H1 (cell line): ENCODE results near the gene SLC19A1. TPM values are rescaled to one million over a fixed set of nuclear protein-coding genes. Genes with fewer than 3 reads are reported as not detected.

Source experiments
- CTCF ChIA-PET: fragments of 300-600 bp; sonication (Branson Sonifier 250); formaldehyde crosslinking; loops from one replicate; lab custom pipeline; 2021; ENCODE audit not compliant: partially characterized antibody; lab: Charles Lee
- POLR2A ChIA-PET: fragments of 300-600 bp; sonication (Branson Sonifier 250); formaldehyde crosslinking; loops from one replicate; lab custom pipeline; 2021; ENCODE audit warnings: inconsistent platforms; ENCODE audit not compliant: partially characterized antibody; lab: Charles Lee
- DNase-seq, 2 experiments: peaks; one replicate each; pipeline versions ENCODE4 v3.0.0 to v3.0.0-alpha.2; 2010 to 2022; ENCODE audit warnings: low spot score in 2 of 2, low read depth in 1 of 2, mixed read lengths in 1 of 2
- FAIRE-seq: peaks from 2 replicates; lab custom pipeline; 2011; peaks lifted over from hg19 to GRCh38; lab: Jason Lieb, UNC
- H2AFZ ChIP-seq: 2 replicates; pipeline ENCODE4 v1.8.1; 2012; ENCODE audit warnings: low read length, inconsistent platforms
- H2AK5ac ChIP-seq: 2 replicates; pipeline ENCODE4 v1.6.1; 2013; ENCODE audit warnings: low read depth, low read length
- H2BK120ac ChIP-seq: replicated peaks from 2 replicates; pipeline ENCODE3; 2013; ENCODE audit warnings: low read depth, low read length, inconsistent platforms
- H2BK12ac ChIP-seq: 2 replicates; pipeline ENCODE4 v1.6.1; 2013; ENCODE audit warnings: low read depth, low read length
- H2BK15ac ChIP-seq: 2 replicates; pipeline ENCODE4 v1.6.1; 2013; ENCODE audit warnings: low read length
- H2BK20ac ChIP-seq: 2 replicates; pipeline ENCODE4 v1.6.1; 2013; ENCODE audit warnings: low read length
- H2BK5ac ChIP-seq: 2 replicates; pipeline ENCODE4 v1.6.1; 2013; ENCODE audit warnings: low read depth, low read length
- H3K14ac ChIP-seq: 2 replicates; pipeline ENCODE4 v1.6.1; 2013; ENCODE audit warnings: inconsistent platforms; ENCODE audit not compliant: insufficient read length
- H3K18ac ChIP-seq: 2 replicates; pipeline ENCODE4 v1.6.1; 2013; ENCODE audit warnings: low read length; ENCODE audit errors: extremely low read depth
- H3K23ac ChIP-seq: 2 replicates; pipeline ENCODE4 v1.6.1; 2013; ENCODE audit warnings: inconsistent platforms; ENCODE audit not compliant: insufficient read length
- H3K23me2 ChIP-seq: 2 replicates; pipeline ENCODE4 v1.6.1; 2013; ENCODE audit warnings: low read depth, low read length
- H3K27ac ChIP-seq: 2 replicates; pipeline ENCODE4 v1.6.1; 2011; ENCODE audit warnings: low read depth, low read length, inconsistent platforms
- H3K27me3 ChIP-seq, 4 experiments: replicated peaks in 1 of 4; 1 replicate in 1 of 4; 2 replicates in 3 of 4; pipeline versions ENCODE4 v1.6.1 to v1.8.1; 2011 to 2013; ENCODE audit warnings: low read length in 3 of 4, mild to moderate bottlenecking in 3 of 4, inconsistent platforms in 2 of 4, mixed read lengths in 2 of 4, moderate library complexity in 1 of 4; ENCODE audit not compliant: control insufficient read depth in 3 of 4, insufficient read depth in 3 of 4; ENCODE audit errors: extremely low read depth in 1 of 4
- H3K36me3 ChIP-seq, 4 experiments: 2 replicates each; pipeline versions ENCODE4 v1.6.1 to v1.8.1; 2011 to 2013; ENCODE audit warnings: mild to moderate bottlenecking in 4 of 4, low read length in 3 of 4, moderate library complexity in 2 of 4, control low read depth in 1 of 4, inconsistent platforms in 1 of 4; ENCODE audit not compliant: insufficient read depth in 4 of 4, control insufficient read depth in 2 of 4
- H3K4ac ChIP-seq: replicated peaks from 2 replicates; pipeline ENCODE3; 2013; ENCODE audit warnings: low read length, low read depth, mixed read lengths, inconsistent platforms; ENCODE audit not compliant: insufficient read length
- H3K4me1 ChIP-seq, 4 experiments: replicated peaks in 1 of 4; 1 replicate in 1 of 4; 2 replicates in 3 of 4; pipeline versions ENCODE4 v1.6.1 to v1.8.1; 2011 to 2013; ENCODE audit warnings: low read length in 3 of 4, inconsistent platforms in 2 of 4, mixed read lengths in 1 of 4; ENCODE audit not compliant: insufficient read depth in 4 of 4, control insufficient read depth in 3 of 4
- H3K4me2 ChIP-seq, 2 experiments: 2 replicates each; pipeline versions ENCODE4 v1.6.1 to v1.8.1; 2011 to 2013; ENCODE audit warnings: low read depth in 2 of 2, low read length in 2 of 2, control low read depth in 1 of 2, inconsistent platforms in 1 of 2, mild to moderate bottlenecking in 1 of 2; ENCODE audit not compliant: insufficient read depth in 1 of 2
- H3K4me3 ChIP-seq, 4 experiments: fragments of 200-600, 300-600 bp in 1 of 4; sonication (generic), shearing (Covaris generic), sonication (Bioruptor Twin) in 1 of 4; 2 replicates each; pipeline versions ENCODE4 v1.5.1 to v1.8.1; 2011 to 2016; ENCODE audit warnings: low read length in 4 of 4, low read depth in 3 of 4, control low read depth in 2 of 4, inconsistent platforms in 2 of 4, mild to moderate bottlenecking in 2 of 4, mixed read lengths in 1 of 4, moderate library complexity in 1 of 4; ENCODE audit not compliant: insufficient read depth in 2 of 4; ENCODE audit errors: extremely low read depth in 1 of 4
- H3K56ac ChIP-seq: replicated peaks from 2 replicates; pipeline ENCODE3; 2013; ENCODE audit warnings: low read depth, mild to moderate bottlenecking, mixed read lengths, low read length, inconsistent platforms; ENCODE audit not compliant: insufficient read length
- H3K79me1 ChIP-seq: 2 replicates; pipeline ENCODE4 v1.6.1; 2013; ENCODE audit warnings: low read depth, low read length, control low read depth
- H3K79me2 ChIP-seq, 2 experiments: 2 replicates each; pipeline versions ENCODE4 v1.6.1 to v1.8.1; 2012 to 2013; ENCODE audit warnings: low read length in 2 of 2, mild to moderate bottlenecking in 2 of 2, inconsistent platforms in 1 of 2; ENCODE audit not compliant: insufficient read depth in 2 of 2, control insufficient read depth in 1 of 2
- H3K9ac ChIP-seq, 4 experiments: replicated peaks in 1 of 4; 1 replicate in 1 of 4; 2 replicates in 3 of 4; pipeline versions ENCODE4 v1.6.1 to v1.8.1; 2011 to 2013; ENCODE audit warnings: low read depth in 3 of 4, low read length in 3 of 4, control low read depth in 2 of 4, mild to moderate bottlenecking in 2 of 4, moderate library complexity in 2 of 4, inconsistent platforms in 1 of 4; ENCODE audit errors: extremely low read depth in 1 of 4
- H3K9me3 ChIP-seq, 2 experiments: 2 replicates each; pipeline versions ENCODE4 v1.6.1 to v1.8.1; 2012 to 2013; ENCODE audit warnings: mild to moderate bottlenecking in 2 of 2, moderate library complexity in 2 of 2, control low read depth in 1 of 2, inconsistent platforms in 1 of 2, low read depth in 1 of 2, low read length in 1 of 2, mixed read lengths in 1 of 2; ENCODE audit not compliant: insufficient read depth in 2 of 2
- H4K20me1 ChIP-seq, 2 experiments: replicated peaks in 1 of 2; 2 replicates each; pipeline versions ENCODE3 to v1.8.1; 2011 to 2013; ENCODE audit warnings: inconsistent platforms in 2 of 2, low read length in 2 of 2, mild to moderate bottlenecking in 1 of 2; ENCODE audit not compliant: insufficient read depth in 2 of 2, control insufficient read depth in 1 of 2
- H4K5ac ChIP-seq: 2 replicates; pipeline ENCODE4 v1.6.1; 2013; ENCODE audit warnings: low read length, low read depth, mixed read lengths, inconsistent platforms; ENCODE audit not compliant: insufficient read length
- H4K8ac ChIP-seq: 2 replicates; pipeline ENCODE4 v1.8.0; 2013; ENCODE audit warnings: mild to moderate bottlenecking, moderate library complexity, low read length, inconsistent platforms; ENCODE audit not compliant: insufficient read depth; ENCODE audit errors: extremely low read depth
- H4K91ac ChIP-seq: replicated peaks from 2 replicates; pipeline ENCODE3; 2013; ENCODE audit warnings: low read length, mixed read lengths, inconsistent platforms; ENCODE audit not compliant: insufficient read length
- CTBP2 ChIP-seq: IDR thresholded peaks from 2 replicates; pipeline ENCODE4 v1.7.0; 2011; ENCODE audit warnings: borderline replicate concordance, mild to moderate bottlenecking, moderate library complexity, mixed read lengths, low read length; ENCODE audit not compliant: insufficient read depth, insufficient read length
- WGBS, 2 experiments: shearing (Covaris generic) in 1 of 2; methylation state at CpG; one replicate each; pipeline versions ENCODE4 v1.1.6 to v1.1.7; 2013 to 2015; ENCODE audit warnings: low lambda C conversion rate in 2 of 2, mixed read lengths in 2 of 2, inconsistent platforms in 1 of 2, low coverage in 1 of 2, missing lambda C conversion rate in 1 of 2; ENCODE audit not compliant: insufficient replicate concordance in 2 of 2, insufficient coverage in 1 of 2, insufficient read length in 1 of 2; ENCODE audit errors: extremely low coverage in 1 of 2, missing lambda C conversion rate in 1 of 2; 5-methylcytosine and 5-hydroxymethylcytosine counted together
- polyA plus RNA-seq, 7 experiments: library from polyadenylated mRNA; depleted of rRNA in 3 of 7; stranded (reverse) in 5 of 7; unstranded in 2 of 7; fragments of >200 nt in 5 of 7; fragments of 200-250 nt in 2 of 7; gene quantifications; 1 replicate in 5 of 7; 2 replicates in 1 of 7; 4 replicates in 1 of 7; pipeline versions ENCODE4 v1.2.1 to v1.2.3, GENCODE V29; 2011 to 2013; ENCODE audit warnings: missing spikeins in 2 of 7, mixed read lengths in 2 of 7
- total RNA-seq: library from RNA; stranded (reverse); fragmentation: NEBNext Ultra II Directional; extraction: Animal tissue kit (Norgen Biotek cat#: 25700); gene quantifications from 2 replicates; pipeline ENCODE4 v1.2.1, GENCODE V29; 2021

The SLC19A1 gene
- total and polyA plus RNA-seq, 2 of the 8 experiments (the other 6 are each of a cell fraction or from before 2014, with no cell fraction given): 31.6 to 43.8 TPM

- H3K56ac ChIP-seq: no peak overlapping the region
- H3K4me1 ChIP-seq: no peaks in the 10 kb centered on the region
- H2BK5ac ChIP-seq: 0 out of 2 replicates have a peak overlapping the region, but pooled peaks have one; percentile 21
- ChIA-PET POLR2A (interaction anchor here (0.5 kb wide), 1 partner anchor 16 kb away, joined by 4 read pairs; no protein-coding TSS in a partner anchor), CTCF (interaction anchor here (1.2 to 2.1 kb wide), 3 partner anchors 20 to 100 kb away, joined by 3 to 4 read pairs (median 3); no protein-coding TSS in a partner anchor)
- 0 out of 2 replicates have a peak overlapping the region, but pooled peaks have one; percentile 3 for H4K8ac ChIP-seq
- no peak overlapping the region for H2BK15ac ChIP-seq
- peaks cover 0 to 10% of the 10 kb centered on the region in 2 experiments; a peak in 2 of 4 replicates for H3K9me3 ChIP-seq
- no peak overlapping the region for H3K23ac ChIP-seq
- H3K27me3 ChIP-seq: no peaks in the 10 kb centered on the region
- no peak overlapping the region for H4K5ac ChIP-seq
- H3K18ac ChIP-seq: no peak overlapping the region
- H3K36me3 ChIP-seq: peaks cover 0 to 17% (median 2%) of the 10 kb centered on the region in 4 experiments; a peak in 5 of 8 replicates
- no peak overlapping the region for H3K9ac ChIP-seq
- H3K4me3 ChIP-seq: no peak overlapping the region
- H2BK12ac ChIP-seq: no peak overlapping the region
- H3K4me2 ChIP-seq: no peak overlapping the region
- no peak overlapping the region for H2AK5ac ChIP-seq
- FAIRE-seq (no peak), DNase-seq (no peak)
- no peak overlapping the region for H3K4ac ChIP-seq
- peaks cover 16% of the 10 kb centered on the region for H3K79me1 ChIP-seq
- 98% methylated on average over 20 of the region's 38 CpGs; no CpG with 5 or more reads in 1 of the 2 experiments for WGBS, 2 experiments
- no peak overlapping the region for H3K27ac ChIP-seq
- H3K14ac ChIP-seq: no peak overlapping the region
- peaks cover 11 to 72% of the 10 kb centered on the region in 2 experiments for H3K79me2 ChIP-seq
- H3K23me2 ChIP-seq: peaks cover 4% of the 10 kb centered on the region; the same call in 1 of the 2 replicates
- H2BK120ac ChIP-seq: no peak overlapping the region
- H4K20me1 ChIP-seq: peaks cover 19 to 43% of the 10 kb centered on the region in 2 experiments
- H4K91ac ChIP-seq: no peak overlapping the region
- no peak overlapping the region for H2BK20ac ChIP-seq
- no peak overlapping the region for H2AFZ ChIP-seq
- no peak for TF ChIP-seq CTBP2
These were observed 85.6 kb downstream of the SLC19A1 start for GRCh38 chr21:45456584-45457160.
